ENCODE results near the gene GNAI2.
"Not testable (repeated sequence)": the region's sequence is repeated elsewhere in the genome, so short reads cannot be mapped to it uniquely, and the experiment has no call there.

GNAI2 gene

DNA sequence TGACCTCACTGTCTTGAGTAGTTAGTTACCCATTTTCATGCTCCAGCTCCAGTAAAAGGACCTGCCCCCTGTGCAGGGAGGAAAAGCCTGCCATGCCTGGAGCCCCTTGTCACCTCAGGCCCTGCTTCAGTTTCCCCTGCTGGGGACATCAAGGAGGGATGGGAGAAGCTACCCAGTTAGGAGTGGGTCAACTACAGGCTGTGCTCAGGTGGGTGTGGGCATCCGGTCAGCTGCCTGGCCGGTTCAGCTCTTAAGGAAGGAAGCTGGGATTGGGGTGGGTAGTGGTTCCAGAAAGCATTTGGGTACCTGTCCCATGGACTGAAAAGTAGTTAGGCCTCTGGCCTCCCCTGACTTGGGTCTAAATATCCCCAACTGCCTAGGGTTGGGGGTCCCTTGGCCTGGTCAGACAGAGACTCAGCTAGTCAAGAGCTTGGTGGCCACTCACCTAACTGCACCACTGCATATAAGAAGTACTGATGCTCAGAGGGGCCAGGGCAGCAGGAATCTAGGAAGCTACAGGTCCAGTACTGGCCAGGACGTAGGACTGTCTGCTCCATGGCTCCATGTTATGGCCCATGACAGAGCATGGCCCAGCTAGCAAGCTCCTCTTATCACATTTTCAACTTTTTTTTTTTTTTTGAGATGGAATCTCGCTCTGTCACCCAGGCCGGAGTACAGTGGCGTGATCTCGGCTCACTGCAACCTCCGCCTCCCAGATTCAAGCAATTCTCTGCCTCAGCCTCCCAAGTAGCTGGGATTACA lies 43.4 kb downstream of the GNAI2 start:
- DNase-seq = no peak

DNA sequence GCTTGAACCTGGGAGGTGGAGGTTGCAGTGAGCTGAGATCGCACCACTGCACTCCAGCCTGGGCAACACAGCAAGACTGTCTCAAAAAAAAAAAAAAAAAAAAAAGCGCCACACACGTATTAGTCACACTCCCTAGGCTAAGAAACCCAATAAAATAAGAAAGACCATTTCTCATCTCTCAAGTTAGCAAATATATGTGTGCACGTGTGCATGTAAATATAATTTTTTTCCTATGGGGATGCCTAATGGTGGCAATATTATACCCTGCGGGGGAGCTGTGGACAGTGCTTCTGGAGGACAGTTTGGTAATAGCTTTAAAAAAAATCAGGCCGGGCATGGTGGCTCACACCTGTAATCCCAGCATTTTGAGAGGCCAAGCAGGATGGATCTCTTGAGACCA lies 48.1 kb downstream of the GNAI2 start:
- not testable (repeated sequence) for DNase-seq

DNA sequence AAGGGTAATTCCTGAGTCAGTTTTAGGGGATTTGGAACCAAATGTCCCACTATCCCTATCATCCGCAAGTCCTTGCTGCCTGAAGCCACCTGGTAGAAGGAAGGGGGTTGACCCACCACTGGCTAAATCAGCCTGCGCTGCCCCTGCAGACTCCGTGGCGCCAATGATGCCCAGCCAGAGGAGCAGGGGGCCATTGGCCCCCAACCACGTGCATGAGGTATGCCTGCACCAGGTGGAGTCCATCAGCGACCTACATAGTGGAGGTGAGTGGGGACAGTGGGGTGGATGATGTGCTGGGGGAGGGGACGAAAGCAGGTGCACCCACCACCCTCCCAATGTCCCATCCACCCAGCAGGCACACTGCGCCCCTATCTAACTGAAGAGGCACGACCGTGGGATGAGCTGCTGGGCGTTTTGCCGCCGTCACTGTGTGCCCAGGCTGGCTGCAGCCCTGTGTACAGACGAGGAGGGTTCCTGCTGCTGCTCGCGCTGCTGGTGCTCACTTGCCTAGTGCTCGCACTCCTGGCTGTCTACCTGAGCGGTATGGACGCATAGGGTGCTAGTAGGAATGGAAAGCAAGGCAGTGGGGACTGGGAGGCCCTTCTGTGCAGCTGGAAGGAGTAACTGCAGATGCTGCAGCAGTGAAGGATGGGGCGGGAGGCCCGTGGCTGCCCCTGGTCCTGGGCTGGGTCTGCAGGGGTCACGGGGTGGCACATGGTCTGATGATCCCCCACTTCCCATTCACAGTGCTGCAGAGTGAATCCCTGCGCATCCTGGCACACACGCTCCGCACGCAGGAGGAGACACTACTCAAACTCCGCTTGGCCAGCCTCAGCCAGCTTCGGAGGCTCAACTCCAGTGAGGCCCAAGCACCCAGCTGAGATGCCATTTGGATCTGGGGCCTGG lies 50.6 kb downstream of the GNAI2 start:
- DNase-seq = no peak

- DNase-seq = no peak
These were observed 51.3 kb downstream of the GNAI2 start for GRCh38 chr3:50287262-50287661.

DNA sequence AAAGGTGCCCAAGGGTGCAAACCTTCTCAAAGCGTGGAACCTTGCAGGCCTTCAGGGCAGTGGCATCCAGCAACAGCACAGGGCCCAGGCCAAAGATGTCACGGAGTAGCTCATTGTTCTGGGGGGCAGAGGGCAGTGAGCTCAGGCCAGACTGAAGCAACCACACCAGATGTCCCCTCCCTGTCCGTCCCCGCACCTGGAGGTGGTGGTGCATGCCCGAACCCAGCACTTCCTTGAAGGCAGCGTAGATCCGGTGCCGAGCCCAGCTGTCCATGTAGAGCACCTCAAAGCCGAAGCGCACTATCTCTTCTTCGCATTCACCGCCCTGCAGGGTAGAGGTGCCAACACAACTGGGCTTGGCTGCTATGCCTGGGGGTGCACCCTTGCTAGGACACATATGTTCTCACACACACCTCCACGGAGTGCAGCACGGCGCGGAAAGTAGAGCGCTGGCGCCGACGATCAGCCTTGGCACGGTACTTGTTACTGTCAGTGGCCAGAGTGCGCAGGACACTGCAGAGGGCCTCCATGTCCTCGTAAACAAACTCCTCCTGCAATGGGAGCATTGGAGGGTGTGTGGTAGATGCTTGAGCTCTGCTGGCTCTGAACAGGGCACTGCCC lies 52.5 kb downstream of the GNAI2 start:
- DNase-seq = no peak

GRCh38 chr3:50289130-50289529 lies 53.1 kb downstream of the GNAI2 start:
- no peak for DNase-seq

DNA sequence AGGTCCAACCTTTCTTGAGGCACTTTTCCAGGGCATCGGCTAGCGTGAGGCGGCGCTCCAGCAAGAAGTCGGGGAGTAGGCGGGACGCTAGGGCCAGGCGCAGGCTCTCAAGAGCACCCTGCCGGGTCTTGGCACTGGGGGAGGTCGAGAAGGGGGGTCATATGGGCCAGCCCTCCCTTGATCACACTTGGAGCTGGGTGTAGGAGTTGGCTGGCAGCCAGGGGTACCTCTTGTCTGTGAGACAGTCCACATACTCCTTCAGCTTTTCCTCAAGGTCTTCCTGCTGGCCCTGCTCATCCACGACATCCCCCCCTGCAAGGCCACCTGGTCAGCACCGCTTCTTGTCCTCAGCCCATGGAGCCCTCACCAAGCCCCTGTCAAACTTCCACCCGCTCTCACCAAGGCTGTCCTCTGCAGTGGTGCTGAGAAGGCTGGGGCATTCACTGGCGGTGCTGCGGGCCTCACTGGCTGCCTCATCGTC lies 54.2 kb downstream of the GNAI2 start:
- no peak for DNase-seq

GRCh38 chr3:50292159-50293078 lies 56.4 kb downstream of the GNAI2 start, which contains the start of gene IFRD2:
IFRD2 (minus strand) TSS chr3:50292429; CDS start chr3:50292274, 155 bp downstream.
- peak; percentile 98 for DNase-seq

DNA sequence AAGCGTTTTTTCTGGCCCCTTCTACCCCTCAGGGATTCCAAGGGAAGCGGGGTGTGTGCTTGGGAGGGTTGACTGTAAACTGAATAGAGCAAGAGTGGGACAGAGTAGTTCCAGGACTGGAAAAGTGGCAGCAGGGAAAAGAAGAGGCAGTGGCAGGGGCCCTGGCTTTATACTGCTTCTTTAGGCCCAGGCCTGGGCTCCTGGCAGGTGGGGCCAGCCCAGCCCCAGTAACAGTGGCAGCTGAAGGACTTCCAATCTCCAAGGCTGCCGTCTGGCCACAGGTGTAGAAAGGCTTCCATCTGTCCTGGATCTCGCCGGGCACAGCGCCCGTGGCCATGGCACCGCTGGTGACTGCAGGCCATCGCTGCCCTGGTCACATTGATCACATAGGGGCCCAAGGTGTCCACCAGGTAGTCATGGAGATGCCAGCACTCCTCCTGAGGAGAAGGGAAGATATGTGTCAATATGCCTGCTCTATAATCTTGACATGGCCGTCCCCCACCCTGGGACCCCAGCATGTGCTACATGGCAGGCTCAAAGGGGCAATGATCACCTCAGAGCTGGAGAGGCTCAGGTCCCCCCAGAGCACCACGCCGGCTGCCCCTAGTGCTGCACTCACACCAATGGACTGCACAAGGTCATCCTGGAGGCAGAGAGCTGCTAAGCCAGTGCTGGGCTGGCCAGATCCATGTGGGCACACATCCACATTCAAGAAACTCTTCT lies 57.2 kb downstream of the GNAI2 start:
- no peak for DNase-seq

DNA sequence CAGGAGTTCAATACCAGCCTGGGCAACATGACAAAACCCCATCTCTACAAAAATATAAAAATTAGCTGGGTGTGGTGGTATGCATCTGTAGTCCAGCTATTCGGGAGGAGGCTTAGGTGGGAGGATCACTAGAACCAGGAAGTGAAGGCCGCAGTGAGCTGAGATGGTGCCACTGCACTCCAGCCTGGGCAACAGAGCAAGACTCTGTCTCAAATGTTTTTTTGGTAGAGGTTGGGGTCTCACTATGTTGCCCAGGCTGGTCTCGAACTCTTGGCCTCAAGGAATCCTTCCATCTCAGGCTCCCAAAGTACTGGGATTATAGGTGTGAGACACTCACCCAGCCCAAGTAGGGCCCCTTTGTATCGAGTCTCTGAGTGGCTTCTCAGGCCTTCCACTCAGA lies 58.1 kb downstream of the GNAI2 start:
- no peak for DNase-seq

DNA sequence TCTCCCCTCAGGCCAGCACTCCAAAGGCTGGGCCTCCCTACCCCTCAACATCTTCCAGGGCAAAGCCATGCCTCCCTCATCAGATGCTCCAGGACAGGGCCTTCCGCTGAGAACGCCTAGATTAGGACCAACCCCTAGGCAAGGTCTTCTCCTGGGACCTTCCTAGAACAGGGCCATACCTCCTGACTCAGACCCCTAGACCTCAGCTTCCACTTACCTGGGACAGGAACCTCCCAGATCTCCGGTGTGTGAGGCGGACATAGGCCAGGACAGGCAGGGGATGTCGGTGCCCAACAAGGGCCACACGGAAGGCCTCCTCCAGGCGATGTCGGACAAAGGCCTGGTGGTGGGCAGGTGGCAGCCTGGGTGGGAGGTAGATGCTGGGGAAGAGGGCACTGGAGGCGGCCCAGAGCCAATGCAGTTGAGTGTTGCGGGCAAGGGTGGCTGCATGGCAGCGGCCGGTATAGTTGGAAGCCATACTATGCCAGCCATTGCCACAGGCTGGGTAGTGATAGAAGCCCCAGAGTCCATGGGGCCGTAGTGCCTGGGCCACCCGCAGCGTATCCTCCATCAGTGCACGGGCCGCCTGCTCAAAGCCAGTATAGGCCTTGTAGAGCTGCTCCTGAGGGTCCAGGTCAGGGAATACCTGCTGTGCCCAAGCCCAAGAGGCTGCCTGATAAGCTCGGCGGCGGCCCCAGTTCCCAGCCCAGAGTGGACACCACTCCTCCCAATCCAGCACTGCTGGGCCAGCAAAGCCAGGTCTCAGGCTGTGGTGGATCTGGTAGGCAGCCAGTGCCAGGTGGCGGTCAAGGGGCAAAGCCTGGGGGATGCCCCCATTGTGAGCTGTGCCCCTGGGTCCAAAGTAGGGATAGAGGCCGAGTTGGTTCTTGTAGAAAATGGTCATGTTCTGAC lies 58.7 kb downstream of the GNAI2 start:
- DNase-seq = no peak

DNA sequence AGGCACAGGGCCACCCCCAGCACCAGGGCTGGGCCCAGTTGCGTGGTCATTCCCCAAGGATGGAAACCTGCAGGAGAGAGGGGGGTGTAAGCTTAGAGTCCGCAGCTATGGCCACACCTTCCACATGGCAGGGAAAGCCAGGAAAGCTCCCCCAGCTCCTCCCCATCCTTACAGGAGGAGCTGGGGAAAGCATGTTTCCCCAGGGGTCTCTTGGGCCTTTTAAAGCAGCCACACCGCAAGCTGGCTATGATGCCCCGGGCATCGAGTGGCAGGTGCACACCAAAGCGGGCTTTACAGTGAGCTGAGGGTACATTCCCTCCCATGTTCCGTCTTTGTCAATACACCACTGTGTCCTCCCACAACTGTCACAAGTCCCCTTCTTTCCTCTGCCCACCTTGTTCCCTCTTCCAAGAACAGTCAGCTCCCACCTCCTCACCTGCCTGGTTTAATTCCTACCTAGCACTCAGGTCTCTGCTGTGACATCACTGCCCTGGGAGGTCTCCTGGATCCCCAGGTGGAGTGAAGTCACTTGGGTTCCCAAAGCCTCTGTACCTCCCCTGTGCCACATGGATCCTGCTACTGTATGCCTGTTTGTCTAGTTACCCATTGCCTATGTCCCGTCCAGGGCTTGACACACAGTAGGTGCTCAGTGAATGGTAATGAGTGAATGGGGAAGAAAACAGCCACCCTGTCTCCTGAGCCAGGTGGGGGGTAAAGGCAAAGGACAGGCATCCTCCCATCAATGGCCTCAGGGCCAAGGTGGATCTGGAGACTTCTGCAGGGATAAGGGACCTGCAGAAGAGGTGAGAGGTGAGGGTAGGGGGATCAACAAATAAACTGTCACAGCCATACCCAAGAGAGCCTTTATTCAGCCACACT lies 59.8 kb downstream of the GNAI2 start:
- DNase-seq = no peak

DNA sequence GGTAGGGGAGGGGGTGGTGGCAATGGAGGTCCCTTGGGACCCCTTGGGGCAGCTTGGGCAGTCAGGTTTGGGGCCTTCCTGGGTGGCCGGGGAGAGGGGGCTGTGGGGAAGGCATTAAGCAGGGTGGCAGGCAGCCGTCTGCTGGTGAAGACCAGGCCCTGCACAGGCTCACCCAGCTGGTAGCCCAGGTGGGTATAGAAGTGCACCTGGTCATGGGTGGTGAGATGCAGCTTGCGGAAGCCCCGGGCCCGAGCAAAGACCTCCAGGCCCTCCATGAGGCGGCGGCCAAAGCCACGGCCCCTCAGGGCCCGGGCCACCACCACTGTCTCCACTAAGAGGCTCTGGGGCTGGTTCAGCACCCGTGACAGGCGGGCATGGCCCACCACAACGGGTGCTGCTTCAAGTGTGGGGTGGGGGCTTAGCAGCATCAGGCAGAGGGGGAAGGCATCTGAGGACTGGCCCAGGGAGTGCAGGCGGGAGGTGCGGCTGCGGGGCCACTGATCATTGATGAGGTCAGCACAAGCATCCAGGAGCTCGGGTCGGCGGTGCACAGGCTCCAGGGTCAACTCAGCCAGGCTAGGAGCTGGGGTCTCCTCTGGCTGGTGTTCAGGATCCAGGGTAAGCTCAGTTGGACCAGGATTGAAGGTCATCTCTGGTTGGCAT lies 60.8 kb downstream of the GNAI2 start:
- no peak for DNase-seq

DNA sequence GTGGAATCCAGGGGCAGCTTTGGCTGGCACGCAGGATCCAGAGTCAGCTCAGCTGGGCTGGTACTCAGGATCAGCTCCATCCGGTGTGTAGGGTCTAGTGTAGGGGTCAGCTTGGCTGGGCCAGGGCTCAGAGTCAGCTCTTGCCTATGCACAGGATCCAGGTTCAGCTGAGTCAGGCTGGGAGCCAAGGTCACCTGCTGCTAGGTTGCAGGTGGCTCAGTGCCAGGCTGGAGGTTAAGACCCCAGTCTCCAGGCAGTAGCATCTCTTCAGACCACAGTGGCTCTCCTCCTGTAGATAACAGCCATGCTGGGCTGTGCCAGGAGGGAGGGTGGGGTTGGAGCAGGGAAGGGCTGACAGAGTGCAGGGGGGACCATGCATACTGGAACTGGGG lies 61.4 kb downstream of the GNAI2 start:
- no peak for DNase-seq

DNA sequence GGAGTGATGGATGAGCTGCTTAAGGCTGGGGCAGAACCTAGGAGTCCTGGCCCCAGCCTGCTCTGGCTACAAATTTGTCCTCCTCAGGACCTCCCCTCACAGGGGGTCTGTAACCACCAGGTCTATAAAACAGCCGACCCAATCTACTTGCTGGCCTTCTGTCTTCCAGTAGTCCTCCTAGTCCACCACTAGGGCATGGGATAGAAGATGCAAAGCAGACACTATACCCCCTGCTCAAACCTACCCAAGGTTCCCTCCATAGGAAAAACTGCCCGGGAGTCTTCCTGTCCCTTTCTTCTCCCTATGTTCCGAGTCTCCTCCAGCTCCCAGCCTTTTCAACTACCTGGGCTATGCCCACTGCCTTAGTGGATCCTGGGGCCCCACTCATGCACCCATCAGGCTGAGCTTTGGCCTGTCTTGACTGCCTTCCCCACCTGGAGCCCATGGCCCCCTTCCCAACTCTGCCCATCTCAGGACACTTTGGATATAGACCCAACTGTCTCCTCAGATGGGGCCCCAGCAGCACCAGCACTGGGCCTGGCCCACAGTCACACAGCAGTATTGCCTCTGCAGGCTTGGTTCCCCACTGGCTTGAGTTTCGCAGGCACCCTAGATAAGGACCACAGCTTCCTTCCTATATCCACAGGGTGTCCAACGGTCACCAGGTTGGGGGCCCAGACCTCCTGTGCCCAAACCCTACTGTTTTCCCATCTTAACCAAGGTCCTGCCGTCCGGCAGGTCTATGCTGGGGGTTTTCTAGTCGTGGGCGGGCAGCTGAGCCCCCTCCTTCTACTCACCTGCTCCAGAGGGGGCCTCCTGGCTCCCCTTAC lies 62.1 kb downstream of the GNAI2 start:
- no peak for DNase-seq

DNA sequence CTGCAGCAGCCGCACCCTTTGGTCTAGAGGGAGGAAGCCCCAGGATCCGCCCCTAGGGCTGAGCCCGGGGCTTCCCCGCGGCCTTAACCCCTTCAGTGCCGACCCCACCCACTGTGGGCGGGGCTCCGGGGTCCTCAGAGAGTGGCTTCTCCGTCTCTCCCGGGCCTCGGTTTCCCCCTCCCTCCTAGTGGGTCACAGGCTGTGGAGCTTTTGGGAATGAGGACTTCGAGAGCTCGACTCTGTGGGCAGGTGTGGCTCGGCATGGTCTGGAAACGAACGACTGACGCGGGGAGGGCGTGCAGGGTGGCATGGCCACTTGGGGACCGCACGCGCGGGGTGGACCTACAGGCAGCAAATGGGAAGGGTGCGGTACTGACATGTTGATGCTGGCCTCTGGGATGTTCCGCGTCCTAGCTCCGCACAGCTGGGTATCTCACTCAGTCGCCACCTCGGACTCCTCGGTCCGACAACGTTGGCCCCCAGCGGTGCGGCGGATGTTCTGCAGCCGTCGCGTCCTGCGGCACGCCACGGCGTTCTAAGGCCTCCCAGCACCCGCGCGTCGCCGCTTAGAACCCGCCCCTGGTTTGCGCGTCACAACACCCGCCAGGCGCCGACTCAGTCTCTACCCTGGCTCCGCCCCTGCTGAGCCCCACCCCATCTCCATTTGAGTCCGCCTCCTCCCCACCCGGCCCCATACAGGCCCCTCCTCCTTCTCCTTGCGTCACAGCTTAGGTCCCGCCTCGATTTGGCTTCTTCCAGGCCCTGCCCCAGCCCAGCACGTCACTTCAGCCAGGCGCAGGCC lies 63.0 kb downstream of the GNAI2 start, which contains the start of the genes HYAL3 and NAA80:
TSS of gene HYAL3 (minus strand) at position 570 of the 802 bp plus-strand sequence. CDS start 3,803 bp downstream, outside the sequence.
TSS of gene NAA80 (minus strand) at position 570 of the 802 bp plus-strand sequence. CDS start 1,942 bp downstream, outside the sequence.
- DNase-seq = peak; percentile 100

- no peak for DNase-seq
These were observed 63.6 kb downstream of the GNAI2 start for GRCh38 chr3:50299638-50299928.
